ENCODE measurements around the gene BABAM2. TPM values are rescaled to one million over a fixed set of nuclear protein-coding genes. Genes with fewer than 3 reads are reported as not detected.

Gene BABAM2
- total and polyA plus RNA-seq, 4 donors = 9.9 to 17.0 (median 13.9) TPM

DNA sequence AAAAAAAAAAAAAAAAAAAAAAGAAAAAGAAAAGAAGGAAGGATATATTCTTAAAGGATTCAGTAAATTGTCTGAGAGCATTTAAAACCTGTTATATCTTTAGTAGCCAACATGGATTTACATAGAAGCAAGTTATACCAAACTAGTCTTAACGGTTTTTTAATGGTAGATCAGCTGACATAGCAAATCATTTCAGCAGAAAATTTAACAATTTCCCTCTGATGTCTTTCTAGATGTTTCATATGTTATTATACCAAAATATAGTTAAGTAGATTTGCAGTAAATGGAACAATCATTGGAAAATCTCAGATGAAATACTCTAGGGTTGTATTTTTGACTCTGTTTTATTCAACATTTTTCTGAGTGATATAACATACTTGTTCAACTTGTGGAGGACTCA, 72.9 kb downstream of the BABAM2 start:
- H3K4me1 ChIP-seq (ENCODE audit: control insufficient read depth in 4 of 4, insufficient read depth in 4 of 4, low read length in 3 of 4) = peaks cover 2 to 30% (median 12%) of the 10 kb centered on the region in 4 donors
- DNase-seq (ENCODE audit: low spot score) = no peak
- no peak overlapping the region for H3K4me3 ChIP-seq (ENCODE audit: low read depth in 1 of 3, low read length in 3 of 3)
- no peak overlapping the region for H3K9ac ChIP-seq (ENCODE audit: low read depth in 1 of 2, low read length in 2 of 2)
- 96% methylated on average over 1 of the region's 1 CpG for WGBS
- H3K9me3 ChIP-seq (ENCODE audit: control insufficient read depth in 4 of 4, low read length in 3 of 4) = no peaks in the 10 kb centered on the region
- no peak overlapping the region for H3K27ac ChIP-seq (ENCODE audit: low read depth in 1 of 2, low read length in 2 of 2)
- no peaks in the 10 kb centered on the region for H3K36me3 ChIP-seq (ENCODE audit: control insufficient read depth in 4 of 4, insufficient read depth in 3 of 4, low read depth in 1 of 4, low read length in 3 of 4)
- H3K27me3 ChIP-seq (ENCODE audit: control insufficient read depth in 4 of 4, insufficient read depth in 4 of 4, low read length in 3 of 4) = no peaks in the 10 kb centered on the region
- TF ChIP-seq, protein P1, sequence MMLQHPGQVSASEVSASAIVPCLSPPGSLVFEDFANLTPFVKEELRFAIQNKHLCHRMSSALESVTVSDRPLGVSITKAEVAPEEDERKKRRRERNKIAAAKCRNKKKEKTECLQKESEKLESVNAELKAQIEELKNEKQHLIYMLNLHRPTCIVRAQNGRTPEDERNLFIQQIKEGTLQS (IDR thresholded peaks at IDR 0.05) = no peak
- no peak for TF ChIP-seq HNF4G (IDR thresholded peaks at IDR 0.05)
- no peak for TF ChIP-seq RAD21 (IDR thresholded peaks at IDR 0.05)
- TF ChIP-seq JUND (IDR thresholded peaks at IDR 0.05) = no peak
- no peak for TF ChIP-seq GABPA (IDR thresholded peaks at IDR 0.05 in 1 of 2, conservative IDR thresholded peaks at IDR 0.05 in 1 of 2)
- no peak for TF ChIP-seq SP1 (IDR thresholded peaks at IDR 0.05)
- no peak for TF ChIP-seq EGR1 (IDR thresholded peaks at IDR 0.05; ENCODE audit: low read depth in 2 of 2)
- TF ChIP-seq ZBTB33 (IDR thresholded peaks at IDR 0.05) = no peak
- no peak for TF ChIP-seq HNF4A (conservative IDR thresholded peaks at IDR 0.05)
- no peak for TF ChIP-seq FOXA2 (IDR thresholded peaks at IDR 0.05)
- no peak for TF ChIP-seq NR2F2 (IDR thresholded peaks at IDR 0.05)
- no peak for TF ChIP-seq RXRA (IDR thresholded peaks at IDR 0.05)
- TF ChIP-seq YY1 (IDR thresholded peaks at IDR 0.05) = no peak
- no peak for TF ChIP-seq TAF1 (conservative IDR thresholded peaks at IDR 0.05)
- no peak for TF ChIP-seq MAX (IDR thresholded peaks at IDR 0.05)
- TF ChIP-seq FOXA1 (IDR thresholded peaks at IDR 0.05) = no peak

DNA sequence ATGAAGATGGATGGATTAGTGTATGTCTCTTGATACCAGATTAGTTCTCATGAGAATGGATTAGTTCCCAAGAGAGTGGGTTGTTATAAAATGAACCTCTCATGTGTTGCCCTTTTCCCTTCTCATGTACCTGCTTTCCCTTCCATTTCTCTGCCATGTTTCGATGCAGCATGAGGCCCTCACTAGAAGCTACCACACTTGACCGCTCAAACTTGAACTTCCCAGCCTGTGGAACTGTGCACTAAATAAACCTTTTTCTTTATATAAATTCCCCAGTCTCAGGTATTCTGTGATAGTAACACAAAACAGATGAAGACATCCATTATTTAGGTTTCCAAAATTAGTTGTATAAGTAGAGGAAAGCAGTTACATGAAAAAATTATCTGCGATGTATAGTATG, 73.5 kb downstream of the BABAM2 start:
- H3K36me3 ChIP-seq (ENCODE audit: control insufficient read depth in 4 of 4, insufficient read depth in 3 of 4, low read depth in 1 of 4, low read length in 3 of 4) = no peaks in the 10 kb centered on the region
- no peak overlapping the region for H3K9ac ChIP-seq (ENCODE audit: low read depth in 1 of 2, low read length in 2 of 2)
- no peak overlapping the region for H3K27ac ChIP-seq (ENCODE audit: low read depth in 1 of 2, low read length in 2 of 2)
- TF ChIP-seq, protein P1 (IDR thresholded peaks at IDR 0.05) = no peak
- no peak for TF ChIP-seq RXRA (IDR thresholded peaks at IDR 0.05)
- no peak for TF ChIP-seq JUND (IDR thresholded peaks at IDR 0.05)
- TF ChIP-seq HNF4A (conservative IDR thresholded peaks at IDR 0.05) = no peak
- no peak for TF ChIP-seq FOXA1 (IDR thresholded peaks at IDR 0.05)
- no peak for TF ChIP-seq RAD21 (IDR thresholded peaks at IDR 0.05)
- no peak for TF ChIP-seq FOXA2 (IDR thresholded peaks at IDR 0.05)
- no peak for TF ChIP-seq NR2F2 (IDR thresholded peaks at IDR 0.05)
- no peak for TF ChIP-seq EGR1 (IDR thresholded peaks at IDR 0.05; ENCODE audit: low read depth in 2 of 2)
- TF ChIP-seq YY1 (IDR thresholded peaks at IDR 0.05) = no peak
- TF ChIP-seq SP1 (IDR thresholded peaks at IDR 0.05) = no peak
- TF ChIP-seq ZBTB33 (IDR thresholded peaks at IDR 0.05) = no peak
- no peak for TF ChIP-seq MAX (IDR thresholded peaks at IDR 0.05)
- TF ChIP-seq, protein P2, sequence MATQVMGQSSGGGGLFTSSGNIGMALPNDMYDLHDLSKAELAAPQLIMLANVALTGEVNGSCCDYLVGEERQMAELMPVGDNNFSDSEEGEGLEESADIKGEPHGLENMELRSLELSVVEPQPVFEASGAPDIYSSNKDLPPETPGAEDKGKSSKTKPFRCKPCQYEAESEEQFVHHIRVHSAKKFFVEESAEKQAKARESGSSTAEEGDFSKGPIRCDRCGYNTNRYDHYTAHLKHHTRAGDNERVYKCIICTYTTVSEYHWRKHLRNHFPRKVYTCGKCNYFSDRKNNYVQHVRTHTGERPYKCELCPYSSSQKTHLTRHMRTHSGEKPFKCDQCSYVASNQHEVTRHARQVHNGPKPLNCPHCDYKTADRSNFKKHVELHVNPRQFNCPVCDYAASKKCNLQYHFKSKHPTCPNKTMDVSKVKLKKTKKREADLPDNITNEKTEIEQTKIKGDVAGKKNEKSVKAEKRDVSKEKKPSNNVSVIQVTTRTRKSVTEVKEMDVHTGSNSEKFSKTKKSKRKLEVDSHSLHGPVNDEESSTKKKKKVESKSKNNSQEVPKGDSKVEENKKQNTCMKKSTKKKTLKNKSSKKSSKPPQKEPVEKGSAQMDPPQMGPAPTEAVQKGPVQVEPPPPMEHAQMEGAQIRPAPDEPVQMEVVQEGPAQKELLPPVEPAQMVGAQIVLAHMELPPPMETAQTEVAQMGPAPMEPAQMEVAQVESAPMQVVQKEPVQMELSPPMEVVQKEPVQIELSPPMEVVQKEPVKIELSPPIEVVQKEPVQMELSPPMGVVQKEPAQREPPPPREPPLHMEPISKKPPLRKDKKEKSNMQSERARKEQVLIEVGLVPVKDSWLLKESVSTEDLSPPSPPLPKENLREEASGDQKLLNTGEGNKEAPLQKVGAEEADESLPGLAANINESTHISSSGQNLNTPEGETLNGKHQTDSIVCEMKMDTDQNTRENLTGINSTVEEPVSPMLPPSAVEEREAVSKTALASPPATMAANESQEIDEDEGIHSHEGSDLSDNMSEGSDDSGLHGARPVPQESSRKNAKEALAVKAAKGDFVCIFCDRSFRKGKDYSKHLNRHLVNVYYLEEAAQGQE (IDR thresholded peaks at IDR 0.05) = no peak
- TF ChIP-seq GABPA (IDR thresholded peaks at IDR 0.05 in 1 of 2, conservative IDR thresholded peaks at IDR 0.05 in 1 of 2) = no peak
- TF ChIP-seq, protein P3, sequence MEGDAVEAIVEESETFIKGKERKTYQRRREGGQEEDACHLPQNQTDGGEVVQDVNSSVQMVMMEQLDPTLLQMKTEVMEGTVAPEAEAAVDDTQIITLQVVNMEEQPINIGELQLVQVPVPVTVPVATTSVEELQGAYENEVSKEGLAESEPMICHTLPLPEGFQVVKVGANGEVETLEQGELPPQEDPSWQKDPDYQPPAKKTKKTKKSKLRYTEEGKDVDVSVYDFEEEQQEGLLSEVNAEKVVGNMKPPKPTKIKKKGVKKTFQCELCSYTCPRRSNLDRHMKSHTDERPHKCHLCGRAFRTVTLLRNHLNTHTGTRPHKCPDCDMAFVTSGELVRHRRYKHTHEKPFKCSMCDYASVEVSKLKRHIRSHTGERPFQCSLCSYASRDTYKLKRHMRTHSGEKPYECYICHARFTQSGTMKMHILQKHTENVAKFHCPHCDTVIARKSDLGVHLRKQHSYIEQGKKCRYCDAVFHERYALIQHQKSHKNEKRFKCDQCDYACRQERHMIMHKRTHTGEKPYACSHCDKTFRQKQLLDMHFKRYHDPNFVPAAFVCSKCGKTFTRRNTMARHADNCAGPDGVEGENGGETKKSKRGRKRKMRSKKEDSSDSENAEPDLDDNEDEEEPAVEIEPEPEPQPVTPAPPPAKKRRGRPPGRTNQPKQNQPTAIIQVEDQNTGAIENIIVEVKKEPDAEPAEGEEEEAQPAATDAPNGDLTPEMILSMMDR (IDR thresholded peaks at IDR 0.05; ENCODE audit: low read depth, low read length, missing input control) = no peak
- no peak for TF ChIP-seq HNF4G (IDR thresholded peaks at IDR 0.05)
- no peak for TF ChIP-seq TAF1 (conservative IDR thresholded peaks at IDR 0.05)
- no peak for DNase-seq (ENCODE audit: low spot score)
- 78% methylated on average over 3 of the region's 3 CpGs for WGBS
- peaks cover 2 to 28% (median 12%) of the 10 kb centered on the region in 4 donors for H3K4me1 ChIP-seq (ENCODE audit: control insufficient read depth in 4 of 4, insufficient read depth in 4 of 4, low read length in 3 of 4)
- no peak overlapping the region for H3K4me3 ChIP-seq (ENCODE audit: low read depth in 1 of 3, low read length in 3 of 3)
- H3K9me3 ChIP-seq (ENCODE audit: control insufficient read depth in 4 of 4, low read length in 3 of 4) = no peaks in the 10 kb centered on the region
- no peaks in the 10 kb centered on the region for H3K27me3 ChIP-seq (ENCODE audit: control insufficient read depth in 4 of 4, insufficient read depth in 4 of 4, low read length in 3 of 4)

Measured in liver (tissue), 9 donors.